Middle frontal gyrus (tissue), 1 donor: ENCODE measurements around the gene TOMT.

Experiments
- DNase-seq: peaks from one replicate; pipeline ENCODE4 v3.0.0-alpha.2; 2015; ENCODE audit warnings: low spot score; ENCODE audit errors: extremely low spot score

TOMT gene, protein sequence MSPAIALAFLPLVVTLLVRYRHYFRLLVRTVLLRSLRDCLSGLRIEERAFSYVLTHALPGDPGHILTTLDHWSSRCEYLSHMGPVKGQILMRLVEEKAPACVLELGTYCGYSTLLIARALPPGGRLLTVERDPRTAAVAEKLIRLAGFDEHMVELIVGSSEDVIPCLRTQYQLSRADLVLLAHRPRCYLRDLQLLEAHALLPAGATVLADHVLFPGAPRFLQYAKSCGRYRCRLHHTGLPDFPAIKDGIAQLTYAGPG

DNA sequence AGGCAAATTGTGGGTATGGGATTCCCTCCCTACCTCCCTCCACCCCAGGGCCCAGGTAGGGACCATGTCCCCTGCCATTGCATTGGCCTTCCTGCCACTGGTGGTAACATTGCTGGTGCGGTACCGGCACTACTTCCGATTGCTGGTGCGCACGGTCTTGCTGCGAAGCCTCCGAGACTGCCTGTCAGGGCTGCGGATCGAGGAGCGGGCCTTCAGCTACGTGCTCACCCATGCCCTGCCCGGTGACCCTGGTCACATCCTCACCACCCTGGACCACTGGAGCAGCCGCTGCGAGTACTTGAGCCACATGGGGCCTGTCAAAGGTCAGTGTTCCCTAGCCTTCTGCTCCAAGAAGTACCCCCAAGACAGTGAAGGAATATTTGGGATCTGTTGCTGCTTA is at the start of gene TOMT:
TOMT (plus strand) TSS at position 37 of the 400 bp plus-strand sequence; CDS start at position 65, 28 bp downstream.
- no peak for DNase-seq

DNA sequence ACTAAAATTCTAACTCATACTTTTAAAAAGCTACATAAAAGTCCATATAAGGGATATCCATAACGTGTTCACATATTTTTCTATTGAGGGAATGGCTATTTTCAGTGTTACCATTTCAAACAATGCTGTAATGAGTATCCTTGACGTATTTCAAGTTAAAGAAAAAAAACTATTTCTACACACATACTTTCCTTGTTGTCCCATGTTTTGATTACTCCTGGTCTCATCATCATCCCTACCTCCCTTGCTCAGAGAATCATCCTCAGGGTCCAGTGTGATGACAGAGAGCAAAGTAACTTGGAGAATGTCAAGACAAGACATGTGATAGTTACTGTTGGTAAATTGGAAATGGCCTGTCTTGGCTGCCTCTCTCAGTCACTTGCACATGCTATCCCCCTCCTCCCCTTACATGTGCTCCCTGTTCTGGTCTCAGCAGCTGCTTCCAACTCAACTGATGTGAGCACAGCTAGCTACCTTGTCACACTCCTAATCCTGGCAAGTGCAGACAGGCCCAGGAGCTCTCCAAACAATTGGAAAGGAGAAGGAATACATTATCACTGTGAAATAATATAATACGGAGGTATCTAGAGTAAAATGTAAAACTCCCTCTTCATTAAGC is 47.2 kb upstream of the TOMT start:
- no peak for DNase-seq

DNA sequence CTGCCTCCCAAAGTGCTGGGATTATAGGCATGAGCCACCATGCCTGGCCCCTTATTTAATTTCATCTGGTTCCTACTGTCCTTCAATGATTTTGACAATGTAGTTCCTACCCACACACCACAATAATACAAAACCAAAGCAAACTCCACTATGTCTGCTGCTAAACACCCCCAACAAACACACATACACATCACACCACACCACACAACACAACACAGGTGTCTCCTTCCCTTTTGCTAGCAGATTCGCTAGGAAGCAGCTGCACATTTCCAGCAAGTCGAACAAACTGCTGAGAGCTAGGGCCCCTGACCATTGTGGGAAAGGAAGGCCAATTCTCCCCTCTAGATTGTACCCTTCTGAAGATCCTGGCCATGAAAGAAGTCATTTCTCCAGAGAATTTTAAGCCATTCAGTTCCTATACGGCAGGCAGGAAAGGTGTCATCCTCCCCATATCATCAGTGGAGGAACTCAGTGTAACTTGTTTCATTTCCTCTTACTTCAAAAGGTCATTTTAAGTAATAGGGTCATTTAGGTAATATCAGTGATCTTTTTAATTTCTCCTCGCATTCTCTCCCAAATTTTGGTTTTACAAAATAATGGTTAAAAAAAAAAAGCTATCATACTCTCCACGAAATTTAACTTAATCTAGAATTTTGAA is 43.9 kb upstream of the TOMT start:
- no peak for DNase-seq

DNA sequence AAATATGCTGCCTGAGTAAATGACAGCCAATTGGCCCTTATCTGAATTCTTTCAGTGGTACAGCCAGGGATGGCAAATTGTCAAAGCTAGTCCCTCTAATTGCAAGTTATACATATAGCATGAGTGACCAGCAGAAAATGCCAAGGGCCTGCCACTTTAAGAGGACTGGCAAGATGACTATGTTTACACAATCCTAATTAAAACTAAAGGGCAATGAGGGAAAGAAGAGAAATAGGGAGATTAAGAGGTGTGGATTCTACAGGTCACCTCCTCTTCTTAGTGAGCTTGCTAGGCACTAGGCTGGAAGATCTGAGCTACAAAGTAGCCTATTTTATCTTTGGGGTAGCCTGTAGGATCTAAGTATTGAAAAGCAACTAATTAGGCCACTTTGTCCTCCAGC is 38.9 kb upstream of the TOMT start:
- no peak for DNase-seq

DNA sequence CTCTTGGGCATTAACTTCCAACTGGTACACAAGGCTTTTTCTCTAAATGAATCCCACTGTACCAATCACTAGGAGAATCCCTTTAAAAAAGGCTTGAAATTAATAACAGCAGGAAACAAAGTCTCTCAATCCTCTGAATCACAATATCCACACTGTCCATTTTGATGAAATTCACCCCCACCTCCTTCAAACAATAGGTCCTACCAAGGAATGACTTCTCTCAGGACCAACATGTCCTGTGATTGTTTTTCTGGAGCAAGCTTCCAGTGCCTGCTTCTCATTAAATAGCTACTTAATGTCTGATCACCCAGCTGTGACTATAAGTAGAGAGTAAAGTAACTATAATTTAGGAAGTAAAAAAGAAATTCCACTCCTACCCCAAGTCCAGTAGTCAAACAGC is 38.5 kb upstream of the TOMT start:
- no peak for DNase-seq

DNA sequence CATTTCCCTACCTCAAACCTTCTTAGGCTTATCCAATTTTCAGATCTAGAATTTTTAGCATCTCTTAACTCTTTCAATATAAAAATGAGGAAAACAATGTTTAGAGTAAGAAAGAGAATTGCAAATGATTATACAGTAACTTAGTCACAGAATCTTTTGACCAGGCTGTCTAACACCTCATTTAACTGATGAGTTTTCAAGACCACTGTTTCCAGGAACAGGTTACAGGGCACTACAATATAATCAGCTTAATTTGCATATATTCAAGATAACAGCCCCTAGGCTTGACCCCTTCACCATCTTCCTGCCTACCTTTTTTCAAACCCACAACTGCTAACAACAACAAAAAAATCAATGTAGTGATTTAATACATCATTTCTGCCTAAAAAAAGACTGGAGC is 38.0 kb upstream of the TOMT start:
- DNase-seq, result no peak

DNA sequence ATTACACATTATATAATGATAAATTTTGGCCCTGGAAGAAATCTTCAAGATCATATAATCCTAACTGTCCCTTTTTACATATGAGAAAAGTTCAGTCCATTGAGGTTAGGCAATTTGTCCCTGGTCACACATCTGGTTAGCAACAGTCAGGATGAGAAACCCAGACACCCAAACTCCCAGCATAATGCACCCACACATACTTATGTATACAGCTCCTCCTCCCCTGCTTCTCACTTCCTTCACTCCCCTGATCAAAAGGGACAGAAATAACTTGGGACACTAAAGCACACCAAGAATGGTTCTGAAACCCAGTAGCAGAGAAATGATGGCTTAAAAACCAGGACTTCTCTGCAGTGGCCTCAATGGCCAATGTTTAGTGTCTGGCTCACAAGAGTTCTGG is 36.5 kb upstream of the TOMT start:
- no peak for DNase-seq

DNA sequence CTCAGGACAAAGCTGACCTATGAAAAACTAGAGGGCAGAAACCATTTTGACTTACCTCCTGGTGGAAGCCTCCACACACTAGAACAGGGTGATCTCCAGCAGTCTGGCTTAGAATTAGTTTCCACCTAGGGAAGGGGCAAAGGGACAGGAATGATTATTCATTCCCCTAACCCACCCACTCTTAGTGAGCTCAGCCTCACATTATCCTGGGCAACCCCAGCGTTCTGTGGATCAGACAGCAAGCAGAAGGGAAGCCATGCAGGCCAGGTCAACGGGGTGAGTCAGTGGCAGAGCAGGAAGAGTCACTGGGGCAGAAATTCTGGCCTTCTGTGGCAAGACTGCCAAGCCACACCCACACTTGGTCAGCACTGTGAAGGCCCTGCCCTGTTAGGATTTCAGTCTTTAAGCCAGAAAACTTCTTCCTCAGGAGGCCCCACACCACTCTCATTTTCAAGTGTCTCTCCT is 35.9 kb upstream of the TOMT start:
- no peak for DNase-seq

DNA sequence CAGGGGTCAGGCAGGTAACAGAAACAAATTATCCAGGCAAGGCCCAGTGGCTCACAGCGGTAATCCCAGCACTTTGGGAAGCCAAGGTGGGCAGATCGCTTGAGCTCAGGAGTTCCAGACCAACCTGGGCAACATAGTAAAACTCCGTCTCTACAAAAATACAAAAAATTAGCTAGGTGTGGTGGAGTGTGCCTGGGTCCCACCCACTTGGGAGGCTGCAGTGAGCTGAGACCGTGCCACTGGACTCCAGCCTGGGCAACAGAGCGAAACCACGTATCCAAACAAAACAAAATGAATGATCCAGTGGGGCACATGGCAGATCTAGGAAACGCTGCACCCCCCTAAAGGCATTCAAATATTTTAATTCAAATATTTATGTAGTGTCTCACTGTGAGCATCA is 35.2 kb upstream of the TOMT start:
- no peak for DNase-seq

DNA sequence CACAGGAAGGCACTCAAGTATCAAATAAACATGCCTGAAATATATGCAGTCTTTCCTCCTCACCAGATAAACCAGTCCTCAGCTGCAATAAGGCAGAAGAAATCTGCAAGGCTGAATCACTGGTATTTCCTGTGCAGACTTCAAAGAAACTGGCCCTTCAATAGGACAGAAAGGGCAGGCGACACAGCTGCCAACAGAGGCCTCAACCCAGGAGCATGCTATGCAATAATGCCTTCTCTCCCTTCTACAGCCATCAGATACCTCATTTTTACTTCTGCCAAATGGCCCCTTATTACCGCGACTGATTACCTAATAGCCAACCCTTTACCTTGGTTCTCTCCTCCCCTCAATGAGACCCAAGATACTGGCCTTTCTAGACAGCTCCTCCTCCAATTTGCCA is 33.4 kb upstream of the TOMT start:
- no peak for DNase-seq

DNA sequence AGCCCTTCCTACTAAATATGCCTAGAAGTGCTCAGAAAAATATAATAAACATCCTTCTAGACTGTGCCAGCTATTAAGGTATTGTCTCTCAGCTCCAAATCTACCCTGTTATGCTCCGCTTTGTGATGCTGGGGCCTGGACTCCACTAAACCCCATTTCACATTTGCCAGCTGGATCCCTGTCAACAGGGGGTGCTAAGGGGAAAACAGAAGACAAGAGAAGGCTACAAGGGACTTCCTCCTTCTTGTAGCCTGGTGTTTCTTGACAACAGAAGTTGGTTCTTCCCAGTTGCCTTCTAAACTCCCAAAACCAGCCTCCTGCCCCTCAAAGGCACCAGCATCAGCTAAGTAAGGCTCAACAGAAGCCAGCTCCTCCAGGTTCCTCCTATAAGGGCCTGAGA is 30.6 kb upstream of the TOMT start:
- DNase-seq, result no peak

DNA sequence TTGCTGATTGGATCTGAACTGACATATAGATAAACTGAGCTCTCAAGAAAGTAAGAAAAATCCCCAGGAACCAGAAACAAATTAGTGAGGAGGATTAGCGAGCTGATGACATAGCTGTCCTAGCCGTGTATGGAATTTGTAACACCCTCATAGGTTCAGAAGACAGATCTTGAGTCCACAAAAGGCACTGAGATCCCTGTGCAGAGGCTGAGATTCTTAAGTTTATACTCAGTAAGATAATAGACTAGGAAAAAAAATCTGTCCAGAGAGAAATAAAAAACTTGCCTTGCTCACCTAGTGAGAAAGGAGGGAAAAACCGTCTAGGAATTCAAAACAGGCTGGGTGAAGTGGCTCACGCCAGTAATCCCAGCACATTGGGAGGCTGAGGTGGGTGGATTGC is 30.0 kb upstream of the TOMT start:
- DNase-seq, result no peak

DNA sequence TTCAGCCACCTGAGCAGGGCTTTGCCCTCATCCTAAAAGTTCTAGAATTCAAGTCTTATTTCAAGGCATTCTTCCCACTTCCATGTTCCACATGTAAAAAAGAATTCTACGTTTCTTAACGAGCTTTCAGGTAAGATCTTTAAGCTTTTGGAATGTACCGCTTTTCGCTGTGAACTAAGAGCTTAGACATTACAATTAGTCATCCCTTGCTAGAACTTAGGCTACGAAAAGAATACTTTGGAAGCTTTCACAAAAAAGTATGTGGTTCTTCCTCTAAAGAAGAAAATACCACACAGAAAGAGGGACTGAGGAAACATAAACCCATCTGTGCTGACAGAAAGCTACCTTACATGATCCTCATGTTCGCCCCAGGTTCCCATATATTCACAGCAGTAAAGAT is 27.2 kb upstream of the TOMT start:
- no peak for DNase-seq

DNA sequence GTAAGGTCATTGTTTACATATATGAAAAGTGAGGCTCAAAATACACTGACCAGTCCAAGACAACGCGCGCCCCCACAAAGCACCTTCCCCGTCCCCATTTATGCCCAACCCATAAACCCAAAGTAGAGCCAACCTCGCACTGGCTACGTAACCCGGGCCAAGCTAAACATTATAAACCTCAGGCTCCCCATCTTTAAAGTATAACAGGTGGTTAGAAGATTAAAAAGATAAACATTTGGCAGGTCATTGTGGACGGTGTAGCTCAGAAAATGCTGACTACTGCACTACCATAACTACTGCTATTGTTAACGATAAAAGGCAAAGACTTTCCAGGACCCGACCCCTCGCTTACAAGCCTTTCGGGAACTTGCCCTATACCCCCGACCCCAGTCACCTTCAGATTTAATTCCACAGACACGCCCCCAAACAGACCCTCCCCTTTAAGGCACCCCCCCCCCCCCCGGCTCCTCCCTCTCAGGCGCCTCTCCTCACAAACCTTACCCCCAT is 25.9 kb upstream of the TOMT start:
- no peak for DNase-seq

DNA sequence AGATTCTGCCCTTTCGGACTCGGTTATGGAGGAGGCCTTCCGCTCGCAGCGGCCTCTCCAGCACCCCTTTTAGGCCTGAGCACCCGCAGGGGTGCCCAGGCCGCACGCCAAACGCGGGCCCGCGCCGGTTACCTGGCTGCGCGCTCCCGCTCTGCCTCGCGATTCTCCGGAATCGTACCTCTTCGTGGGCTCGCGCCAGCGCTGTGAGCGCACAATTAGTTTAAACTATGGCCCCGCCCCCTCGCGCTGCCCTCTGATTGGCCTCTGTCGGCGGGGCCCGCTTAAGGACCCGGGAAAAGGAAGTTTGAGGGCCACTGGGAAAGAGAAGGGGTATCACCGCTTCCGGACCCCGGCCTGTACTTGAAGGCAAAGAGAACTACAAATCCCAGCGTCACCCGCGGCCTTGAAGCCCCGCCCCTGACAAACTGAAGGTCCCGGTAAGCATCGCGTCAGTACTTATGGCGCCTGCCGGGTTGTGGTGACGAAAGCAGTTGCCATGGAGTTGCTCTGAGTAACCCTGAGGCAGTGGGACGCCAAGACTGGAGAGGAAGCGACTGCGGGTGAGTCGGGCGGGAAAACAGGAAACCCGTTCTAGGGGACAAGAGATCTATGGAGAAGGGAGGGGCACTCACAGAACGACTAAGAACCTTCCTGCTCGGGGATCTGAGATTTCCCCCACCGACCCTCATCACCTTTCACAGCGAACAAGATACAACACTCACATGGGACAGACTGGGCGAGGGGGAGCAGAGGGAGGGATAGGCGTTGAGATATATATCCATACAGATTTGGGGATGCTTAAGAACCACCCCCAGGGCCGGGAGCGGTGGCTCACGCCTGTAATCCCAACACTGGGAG is 25.2 kb upstream of the TOMT start, which contains the start of the genes LRRC51 and NUMA1:
LRRC51 (plus strand) TSS at position 525 of the 858 bp plus-strand sequence. CDS start 8,234 bp downstream, outside the sequence.
NUMA1 (minus strand) TSS at position 217 of the 858 bp plus-strand sequence. CDS start 44,599 bp downstream, outside the sequence.
- DNase-seq, result peak; percentile 99

DNA sequence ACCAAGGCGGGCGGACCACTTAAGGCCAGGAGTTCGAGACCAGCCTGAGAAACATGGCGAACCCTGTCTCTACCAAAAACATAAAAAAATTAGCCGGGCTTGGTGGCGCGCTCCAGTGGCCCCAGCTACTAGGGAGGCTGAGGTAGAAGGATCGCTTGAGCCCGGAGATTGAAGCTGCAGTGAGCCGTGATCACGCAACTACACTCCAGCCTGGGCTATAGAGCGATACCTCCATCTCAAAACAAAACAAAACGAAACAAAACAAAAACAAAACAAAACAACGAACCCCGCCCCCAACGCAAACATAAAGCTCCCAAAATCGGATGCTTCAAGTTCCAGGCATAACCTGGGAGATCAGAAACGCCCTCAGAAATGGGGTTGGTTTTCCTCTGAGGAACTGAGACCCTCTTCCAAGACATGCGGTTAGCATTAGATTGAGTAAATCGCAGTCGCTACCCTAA is 24.5 kb upstream of the TOMT start:
- no peak for DNase-seq

DNA sequence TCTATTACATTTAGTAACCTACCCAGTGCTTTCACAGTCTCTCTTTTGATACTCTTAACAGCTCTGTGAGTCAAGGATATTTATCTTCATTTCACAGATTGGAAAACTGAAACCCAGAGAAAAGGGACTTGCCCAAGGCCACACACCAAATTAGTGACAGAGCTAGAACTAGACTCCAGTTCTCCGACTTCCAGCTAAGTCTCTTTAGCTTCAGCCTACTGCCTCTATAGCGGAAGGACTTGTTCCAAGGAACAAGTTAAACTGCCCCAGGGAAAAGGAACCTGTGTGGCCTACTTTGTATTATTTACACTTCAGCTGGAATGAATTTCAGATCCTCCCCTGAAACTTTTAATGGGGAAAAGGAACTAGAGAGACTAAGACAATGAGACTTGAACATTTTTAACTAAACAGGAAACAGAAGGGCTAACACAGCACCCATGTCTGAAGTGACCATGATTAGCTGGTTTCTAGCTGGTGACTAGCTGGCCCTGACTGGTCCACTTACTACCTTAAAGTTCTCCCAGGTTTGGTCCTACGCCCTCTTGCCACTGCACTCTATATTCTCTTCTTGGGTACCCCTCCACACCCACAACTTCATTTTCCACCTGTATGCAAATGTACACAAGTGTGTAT is 23.8 kb upstream of the TOMT start:
- no peak for DNase-seq

DNA sequence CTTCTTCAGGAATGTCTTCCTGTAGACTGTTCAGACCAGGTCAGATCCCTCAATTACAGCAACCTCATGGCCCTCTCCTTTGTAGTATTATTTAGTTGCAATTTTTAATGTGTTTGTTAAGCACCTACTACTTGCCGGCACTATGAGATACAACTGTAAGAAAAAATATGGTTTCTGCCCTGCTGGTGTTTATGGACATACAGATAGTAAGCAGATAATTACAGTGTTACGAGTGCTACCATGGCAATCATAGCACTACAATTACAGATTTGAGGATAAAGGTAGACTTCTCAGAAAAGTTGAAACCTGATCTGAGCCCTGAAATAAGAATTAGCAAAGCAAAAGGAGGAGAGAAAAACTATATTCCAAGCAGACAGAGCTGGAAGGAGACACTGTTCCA is 22.3 kb upstream of the TOMT start:
- DNase-seq, result no peak

DNA sequence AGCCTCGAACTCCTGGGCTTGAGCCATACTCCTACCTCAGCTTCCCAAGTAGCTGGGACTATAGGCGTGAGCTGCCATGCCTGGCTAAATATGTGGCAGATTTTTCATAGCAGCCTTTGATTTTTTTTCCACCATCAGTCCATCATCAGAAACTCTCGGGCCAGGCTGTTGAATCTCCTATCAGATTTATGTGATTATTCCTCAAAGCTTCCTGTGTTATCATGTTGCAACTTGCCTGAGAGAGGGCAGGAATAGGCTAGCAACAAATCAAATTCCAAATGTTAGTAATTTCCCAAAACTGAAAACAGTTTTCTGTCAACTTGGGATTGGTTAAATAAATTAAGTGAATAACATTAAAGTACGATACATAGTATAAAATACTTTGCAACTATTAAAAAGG is 21.6 kb upstream of the TOMT start:
- DNase-seq, result no peak

DNA sequence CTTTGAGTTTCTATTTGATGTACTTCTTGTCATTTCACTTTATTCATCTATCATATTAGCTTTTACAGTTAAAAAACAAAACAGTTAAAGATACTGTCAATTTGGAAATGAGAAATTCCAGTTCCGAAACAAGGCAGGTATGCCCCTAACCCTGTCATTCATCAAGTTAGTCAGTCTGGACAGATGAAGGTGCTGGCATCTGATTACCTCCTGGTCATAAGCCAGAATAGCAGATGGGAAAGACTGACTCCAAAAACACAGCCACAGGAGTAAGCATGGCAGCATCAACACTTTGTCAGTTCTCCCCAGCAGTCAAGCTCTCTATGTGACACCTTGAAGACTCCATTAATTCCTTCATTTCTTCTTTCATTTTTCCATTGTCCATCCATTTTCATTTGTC is 20.8 kb upstream of the TOMT start:
- DNase-seq, result no peak
